ENCODE results near the gene FBXW4.

FBXW4 gene

GRCh38 chr10:101732096-101732495 is 37.1 kb upstream of the FBXW4 start:
- no peak overlapping the region for H3K27ac ChIP-seq (replicated peaks; ENCODE audit: low read length)
- no peak overlapping the region for H3K4me3 ChIP-seq (ENCODE audit: low read length in 2 of 2)
- DNase-seq (ENCODE audit: low spot score): no peak
- H4K8ac ChIP-seq (ENCODE audit: low read depth, low read length): no peak overlapping the region
- no peaks in the 10 kb centered on the region for H3K79me1 ChIP-seq (ENCODE audit: low read depth, low read length)
- H2BK15ac ChIP-seq (ENCODE audit: low read length): no peak overlapping the region
- no peak overlapping the region for H2BK120ac ChIP-seq (ENCODE audit: low read depth, low read length)
- no peak overlapping the region for H2AK5ac ChIP-seq (ENCODE audit: low read depth, low read length)
- WGBS, 2 donors (ENCODE audit: extremely low coverage in 2 of 2, insufficient read length in 2 of 2, insufficient replicate concordance in 1 of 2): no CpG with 5 or more reads among the region's 1 CpG
- H3K23ac ChIP-seq (ENCODE audit: low read depth, low read length, poor library complexity): no peak overlapping the region
- H2AFZ ChIP-seq (ENCODE audit: low read length): no peak overlapping the region
- no peak overlapping the region for H4K91ac ChIP-seq (ENCODE audit: low read depth, low read length, poor library complexity)
- H3K36me3 ChIP-seq (replicated peaks in 1 of 2; ENCODE audit: control insufficient read depth in 2 of 2, insufficient read depth in 2 of 2, low read length in 2 of 2): no peaks in the 10 kb centered on the region
- H3K4me2 ChIP-seq (ENCODE audit: insufficient read depth, low read length, poor library complexity, severe bottlenecking): no peak overlapping the region
- H3K9me3 ChIP-seq (replicated peaks in 1 of 2; ENCODE audit: control insufficient read depth in 2 of 2, insufficient read depth in 1 of 2, low read depth in 1 of 2, low read length in 2 of 2): no peaks in the 10 kb centered on the region
- H2BK12ac ChIP-seq (ENCODE audit: low read length): no peak overlapping the region
- H3K4ac ChIP-seq (ENCODE audit: low read length): no peak overlapping the region
- H3K14ac ChIP-seq (ENCODE audit: low read length): no peak overlapping the region
- peaks cover 0 to 57% (median 0%) of the 10 kb centered on the region in 3 experiments for H3K27me3 ChIP-seq (ENCODE audit: control insufficient read depth in 3 of 3, insufficient read depth in 3 of 3, low read depth in 1 of 3, low read length in 3 of 3)
- no peak overlapping the region for H3K18ac ChIP-seq (ENCODE audit: low read length)
- no peak overlapping the region for H3K9ac ChIP-seq (ENCODE audit: low read depth, low read length, poor library complexity)
- H3K4me1 ChIP-seq (ENCODE audit: control insufficient read depth in 2 of 2, insufficient read depth in 1 of 2, low read depth in 1 of 2, low read length in 2 of 2): peaks cover 0 to 10% of the 10 kb centered on the region in 2 donors
- no peak overlapping the region for H2BK5ac ChIP-seq (ENCODE audit: low read length)

GRCh38 chr10:101726115-101726387 is 31.1 kb upstream of the FBXW4 start:
- no peak overlapping the region for H3K4me3 ChIP-seq (ENCODE audit: low read length in 2 of 2)
- H4K8ac ChIP-seq (ENCODE audit: low read depth, low read length): no peak overlapping the region
- H2BK120ac ChIP-seq (ENCODE audit: low read depth, low read length): no peak overlapping the region
- H3K9ac ChIP-seq (ENCODE audit: low read depth, low read length, poor library complexity): no peak overlapping the region
- no peaks in the 10 kb centered on the region for H3K9me3 ChIP-seq (replicated peaks in 1 of 2; ENCODE audit: control insufficient read depth in 2 of 2, insufficient read depth in 1 of 2, low read depth in 1 of 2, low read length in 2 of 2)
- DNase-seq (ENCODE audit: low spot score): no peak
- H3K18ac ChIP-seq (ENCODE audit: low read length): no peak overlapping the region
- no peak overlapping the region for H2AFZ ChIP-seq (ENCODE audit: low read length)
- WGBS, 2 donors (ENCODE audit: extremely low coverage in 2 of 2, insufficient read length in 2 of 2, insufficient replicate concordance in 1 of 2): no CpG with 5 or more reads among the region's 2 CpGs
- no peaks in the 10 kb centered on the region for H3K36me3 ChIP-seq (replicated peaks in 1 of 2; ENCODE audit: control insufficient read depth in 2 of 2, insufficient read depth in 2 of 2, low read length in 2 of 2)
- peaks cover 0 to 59% (median 0%) of the 10 kb centered on the region in 3 experiments for H3K27me3 ChIP-seq (ENCODE audit: control insufficient read depth in 3 of 3, insufficient read depth in 3 of 3, low read depth in 1 of 3, low read length in 3 of 3)
- no peak overlapping the region for H3K14ac ChIP-seq (ENCODE audit: low read length)
- H3K4me2 ChIP-seq (ENCODE audit: insufficient read depth, low read length, poor library complexity, severe bottlenecking): no peak overlapping the region
- H2BK12ac ChIP-seq (ENCODE audit: low read length): no peak overlapping the region
- no peaks in the 10 kb centered on the region for H3K79me1 ChIP-seq (ENCODE audit: low read depth, low read length)
- no peak overlapping the region for H3K23ac ChIP-seq (ENCODE audit: low read depth, low read length, poor library complexity)
- H2BK5ac ChIP-seq (ENCODE audit: low read length): no peak overlapping the region
- no peak overlapping the region for H3K27ac ChIP-seq (replicated peaks; ENCODE audit: low read length)
- H2AK5ac ChIP-seq (ENCODE audit: low read depth, low read length): no peak overlapping the region
- H3K4me1 ChIP-seq (ENCODE audit: control insufficient read depth in 2 of 2, insufficient read depth in 1 of 2, low read depth in 1 of 2, low read length in 2 of 2): peaks cover 11 to 13% of the 10 kb centered on the region in 2 donors
- no peak overlapping the region for H4K91ac ChIP-seq (ENCODE audit: low read depth, low read length, poor library complexity)
- H3K4ac ChIP-seq (ENCODE audit: low read length): no peak overlapping the region
- no peak overlapping the region for H2BK15ac ChIP-seq (ENCODE audit: low read length)

DNA sequence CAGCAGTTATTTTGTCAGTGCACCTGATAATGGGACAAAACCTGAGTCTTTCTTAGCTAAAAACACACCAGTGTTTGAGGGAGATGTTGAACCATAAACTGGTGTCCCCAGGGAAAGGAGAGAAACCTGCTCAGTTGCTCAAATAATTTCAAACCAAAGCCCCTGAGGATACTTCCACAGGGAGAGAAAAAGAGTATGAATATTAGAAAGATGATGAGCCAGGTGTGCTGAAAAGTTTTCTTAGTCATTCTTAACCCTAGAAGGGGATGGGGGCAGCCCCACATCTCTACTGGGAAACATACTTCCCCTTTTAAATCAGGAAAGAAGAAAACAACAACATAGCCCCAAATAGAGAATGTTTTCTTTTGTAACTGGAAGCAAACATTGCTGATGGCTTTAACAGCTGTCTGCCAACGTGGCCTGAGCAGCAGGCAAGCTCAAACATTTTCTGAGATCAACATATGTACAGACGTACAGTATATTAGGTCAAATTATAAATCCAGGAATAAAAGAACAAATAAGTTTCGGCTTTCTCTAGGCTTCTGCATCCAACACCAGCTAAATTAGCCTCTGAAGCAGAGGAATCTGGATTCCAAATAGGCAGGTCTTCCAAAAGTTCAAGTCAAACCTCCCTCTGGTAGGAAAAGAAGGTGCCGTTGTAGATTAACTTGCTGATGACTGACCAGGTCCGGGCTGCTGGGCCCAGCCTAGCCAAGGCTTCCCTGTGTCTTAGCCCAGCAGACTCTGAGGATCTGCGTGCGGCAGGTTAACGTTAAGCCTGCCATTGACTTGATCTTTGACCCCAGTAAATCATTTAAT is 30.5 kb upstream of the FBXW4 start:
- H2BK15ac ChIP-seq (ENCODE audit: low read length): no peak overlapping the region

GRCh38 chr10:101724446-101724845 is 29.5 kb upstream of the FBXW4 start:
- no peak overlapping the region for H3K14ac ChIP-seq (ENCODE audit: low read length)
- no peak overlapping the region for H2BK5ac ChIP-seq (ENCODE audit: low read length)
- H3K79me1 ChIP-seq (ENCODE audit: low read depth, low read length): no peaks in the 10 kb centered on the region
- H2BK12ac ChIP-seq (ENCODE audit: low read length): no peak overlapping the region
- H3K23ac ChIP-seq (ENCODE audit: low read depth, low read length, poor library complexity): no peak overlapping the region
- H3K4me3 ChIP-seq (ENCODE audit: low read length in 2 of 2): no peak overlapping the region
- no peak overlapping the region for H3K4me2 ChIP-seq (ENCODE audit: insufficient read depth, low read length, poor library complexity, severe bottlenecking)
- no peak overlapping the region for H3K18ac ChIP-seq (ENCODE audit: low read length)
- no peak overlapping the region for H3K9ac ChIP-seq (ENCODE audit: low read depth, low read length, poor library complexity)
- WGBS, 2 donors (ENCODE audit: extremely low coverage in 2 of 2, insufficient read length in 2 of 2, insufficient replicate concordance in 1 of 2): no CpG with 5 or more reads among the region's 2 CpGs
- H3K4me1 ChIP-seq (ENCODE audit: control insufficient read depth in 2 of 2, insufficient read depth in 1 of 2, low read depth in 1 of 2, low read length in 2 of 2): peaks cover 11 to 13% of the 10 kb centered on the region in 2 donors
- no peak overlapping the region for H2BK15ac ChIP-seq (ENCODE audit: low read length)
- H3K9me3 ChIP-seq (replicated peaks in 1 of 2; ENCODE audit: control insufficient read depth in 2 of 2, insufficient read depth in 1 of 2, low read depth in 1 of 2, low read length in 2 of 2): no peaks in the 10 kb centered on the region
- H4K91ac ChIP-seq (ENCODE audit: low read depth, low read length, poor library complexity): no peak overlapping the region
- H4K8ac ChIP-seq (ENCODE audit: low read depth, low read length): no peak overlapping the region
- H3K27me3 ChIP-seq (ENCODE audit: control insufficient read depth in 3 of 3, insufficient read depth in 3 of 3, low read depth in 1 of 3, low read length in 3 of 3): peaks cover 0 to 70% (median 0%) of the 10 kb centered on the region in 3 experiments
- H2BK120ac ChIP-seq (ENCODE audit: low read depth, low read length): no peak overlapping the region
- no peak overlapping the region for H2AFZ ChIP-seq (ENCODE audit: low read length)
- H2AK5ac ChIP-seq (ENCODE audit: low read depth, low read length): no peak overlapping the region
- DNase-seq (ENCODE audit: low spot score): no peak
- no peak overlapping the region for H3K4ac ChIP-seq (ENCODE audit: low read length)
- no peak overlapping the region for H3K27ac ChIP-seq (replicated peaks; ENCODE audit: low read length)
- no peaks in the 10 kb centered on the region for H3K36me3 ChIP-seq (replicated peaks in 1 of 2; ENCODE audit: control insufficient read depth in 2 of 2, insufficient read depth in 2 of 2, low read length in 2 of 2)

More for the DNA sequence above, 30.5 kb upstream of the FBXW4 start:
- no peak overlapping the region for H3K9ac ChIP-seq (ENCODE audit: low read depth, low read length, poor library complexity)
- H2BK120ac ChIP-seq (ENCODE audit: low read depth, low read length): no peak overlapping the region
- H3K4ac ChIP-seq (ENCODE audit: low read length): no peak overlapping the region
- H4K8ac ChIP-seq (ENCODE audit: low read depth, low read length): no peak overlapping the region
- no peak overlapping the region for H3K23ac ChIP-seq (ENCODE audit: low read depth, low read length, poor library complexity)
- peaks cover 0 to 62% (median 0%) of the 10 kb centered on the region in 3 experiments for H3K27me3 ChIP-seq (ENCODE audit: control insufficient read depth in 3 of 3, insufficient read depth in 3 of 3, low read depth in 1 of 3, low read length in 3 of 3)
- no CpG with 5 or more reads among the region's 8 CpGs for WGBS, 2 donors (ENCODE audit: extremely low coverage in 2 of 2, insufficient read length in 2 of 2, insufficient replicate concordance in 1 of 2)
- no peak overlapping the region for H3K18ac ChIP-seq (ENCODE audit: low read length)
- H3K36me3 ChIP-seq (replicated peaks in 1 of 2; ENCODE audit: control insufficient read depth in 2 of 2, insufficient read depth in 2 of 2, low read length in 2 of 2): no peaks in the 10 kb centered on the region
- no peak overlapping the region for H4K91ac ChIP-seq (ENCODE audit: low read depth, low read length, poor library complexity)
- H3K79me1 ChIP-seq (ENCODE audit: low read depth, low read length): no peaks in the 10 kb centered on the region
- H3K14ac ChIP-seq (ENCODE audit: low read length): no peak overlapping the region
- H2BK5ac ChIP-seq (ENCODE audit: low read length): no peak overlapping the region
- no peak overlapping the region for H2AFZ ChIP-seq (ENCODE audit: low read length)
- peaks cover 11 to 13% of the 10 kb centered on the region in 2 donors for H3K4me1 ChIP-seq (ENCODE audit: control insufficient read depth in 2 of 2, insufficient read depth in 1 of 2, low read depth in 1 of 2, low read length in 2 of 2)
- no peaks in the 10 kb centered on the region for H3K9me3 ChIP-seq (replicated peaks in 1 of 2; ENCODE audit: control insufficient read depth in 2 of 2, insufficient read depth in 1 of 2, low read depth in 1 of 2, low read length in 2 of 2)
- H2BK12ac ChIP-seq (ENCODE audit: low read length): no peak overlapping the region
- no peak overlapping the region for H3K4me3 ChIP-seq (ENCODE audit: low read length in 2 of 2)
- no peak overlapping the region for H3K4me2 ChIP-seq (ENCODE audit: insufficient read depth, low read length, poor library complexity, severe bottlenecking)
- H2AK5ac ChIP-seq (ENCODE audit: low read depth, low read length): no peak overlapping the region
- no peak for DNase-seq (ENCODE audit: low spot score)
- no peak overlapping the region for H3K27ac ChIP-seq (replicated peaks; ENCODE audit: low read length)

All from neuronal stem cell (in vitro differentiated cells).